Endothelial cell (in vitro differentiated cells): Measurements from ENCODE around the gene FEN1. TPM values are rescaled to one million over a fixed set of nuclear protein-coding genes. Genes with fewer than 3 reads are reported as not detected.

ENCODE experiments used
- DNase-seq: peaks from one replicate; pipeline ENCODE4 v3.0.0; 2021; ENCODE audit warnings: low spot score
- H3K27ac Mint-ChIP-seq: one replicate; pipeline ENCODE4 v1.8.0; 2021; ENCODE audit warnings: mixed read lengths, inconsistent platforms; ENCODE audit not compliant: unreplicated experiment
- H3K27me3 Mint-ChIP-seq: one replicate; pipeline ENCODE4 v1.8.0; 2021; ENCODE audit warnings: mild to moderate bottlenecking, moderate library complexity, mixed read lengths, inconsistent platforms; ENCODE audit not compliant: unreplicated experiment
- H3K36me3 Mint-ChIP-seq: one replicate; pipeline ENCODE4 v1.8.0; 2021; ENCODE audit warnings: mild to moderate bottlenecking, low read depth, mixed read lengths, inconsistent platforms; ENCODE audit not compliant: unreplicated experiment
- H3K4me1 Mint-ChIP-seq: one replicate; pipeline ENCODE4 v1.8.0; 2021; ENCODE audit warnings: mild to moderate bottlenecking, mixed read lengths, inconsistent platforms; ENCODE audit not compliant: unreplicated experiment
- H3K4me3 Mint-ChIP-seq: one replicate; pipeline ENCODE4 v1.8.0; 2021; ENCODE audit warnings: mild to moderate bottlenecking, mixed read lengths, inconsistent platforms; ENCODE audit not compliant: unreplicated experiment
- H3K9me3 Mint-ChIP-seq: one replicate; pipeline ENCODE4 v1.8.0; 2021; ENCODE audit warnings: mixed read lengths, inconsistent platforms; ENCODE audit not compliant: unreplicated experiment
- CTCF ChIP-seq: fragments of 200-600 bp; sonication (generic); IDR thresholded peaks from one replicate; pipeline ENCODE4 v1.5.0; 2021; ENCODE audit warnings: antibody characterized with exemption; ENCODE audit not compliant: unreplicated experiment
- total RNA-seq: library from RNA; stranded (reverse); fragmentation: NEBNext Ultra II Directional; extraction: Animal tissue kit (Norgen Biotek cat#: 25700); gene quantifications from one replicate; pipeline ENCODE4 v1.2.1, GENCODE V29; 2021; ENCODE audit not compliant: unreplicated experiment

The FEN1 gene
- total RNA-seq, 1 donor from 2014 or later = 22.0 TPM

GRCh38 chr11:61799665-61800284 is 7.1 kb downstream of the FEN1 start:
- peaks cover 14% of the 10 kb centered on the region for H3K4me1 Mint-ChIP-seq
- no peaks in the 10 kb centered on the region for H3K9me3 Mint-ChIP-seq
- no peak for DNase-seq
- no peak overlapping the region for H3K4me3 Mint-ChIP-seq
- H3K27ac Mint-ChIP-seq = no peak overlapping the region
- peaks cover 28% of the 10 kb centered on the region for H3K36me3 Mint-ChIP-seq
- H3K27me3 Mint-ChIP-seq = peaks cover 11% of the 10 kb centered on the region
- no peak for TF ChIP-seq CTCF

GRCh38 chr11:61800331-61801281 is 7.9 kb downstream of the FEN1 start:
- Mint-ChIP-seq H3K27me3 (peaks cover 6% of the 10 kb centered on the region), H3K9me3 (no peaks in the 10 kb centered on the region), H3K4me1 (peaks cover 17% of the 10 kb centered on the region), H3K36me3 (peaks cover 36% of the 10 kb centered on the region), H3K27ac (no peak overlapping the region), H3K4me3 (no peak overlapping the region)
- DNase-seq = no peak
- TF ChIP-seq CTCF = no peak

GRCh38 chr11:61802605-61803004 is 9.9 kb downstream of the FEN1 start:
- DNase-seq = no peak
- Mint-ChIP-seq H3K9me3 (no peaks in the 10 kb centered on the region), H3K27ac (no peak overlapping the region), H3K36me3 (peaks cover 41% of the 10 kb centered on the region), H3K4me1 (peaks cover 17% of the 10 kb centered on the region), H3K4me3 (no peak overlapping the region), H3K27me3 (peaks cover 2% of the 10 kb centered on the region)
- TF ChIP-seq CTCF = no peak

GRCh38 chr11:61803889-61804647 is 11.4 kb downstream of the FEN1 start:
- peaks cover 17% of the 10 kb centered on the region for H3K4me1 Mint-ChIP-seq
- H3K9me3 Mint-ChIP-seq = no peaks in the 10 kb centered on the region
- TF ChIP-seq CTCF = no peak
- H3K27ac Mint-ChIP-seq = no peak overlapping the region
- H3K36me3 Mint-ChIP-seq = peaks cover 50% of the 10 kb centered on the region
- H3K27me3 Mint-ChIP-seq = peaks cover 2% of the 10 kb centered on the region
- DNase-seq = no peak
- H3K4me3 Mint-ChIP-seq = peak overlapping the region; percentile 1
